ENCODE data around the gene NXPE3.

DNA sequence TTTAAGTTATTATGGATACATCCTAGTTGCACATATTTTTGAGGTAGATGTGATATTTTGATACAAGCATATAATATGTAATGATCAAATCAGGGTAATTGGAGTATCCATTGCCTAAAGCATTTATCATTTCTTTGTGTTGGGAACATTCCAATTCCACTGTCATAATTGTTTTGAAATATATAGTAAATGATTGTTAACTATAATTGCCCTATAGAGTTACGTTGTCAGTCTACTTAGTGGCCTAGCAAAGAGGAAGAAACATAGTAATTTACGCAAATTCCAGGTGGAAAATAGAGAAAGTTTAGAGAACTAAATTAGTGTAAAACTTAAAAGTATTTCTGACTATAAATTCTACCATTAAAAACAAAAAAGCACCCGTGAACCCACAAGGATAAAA, 24.9 kb downstream of the NXPE3 start:
- TF ChIP-seq, protein P1, sequence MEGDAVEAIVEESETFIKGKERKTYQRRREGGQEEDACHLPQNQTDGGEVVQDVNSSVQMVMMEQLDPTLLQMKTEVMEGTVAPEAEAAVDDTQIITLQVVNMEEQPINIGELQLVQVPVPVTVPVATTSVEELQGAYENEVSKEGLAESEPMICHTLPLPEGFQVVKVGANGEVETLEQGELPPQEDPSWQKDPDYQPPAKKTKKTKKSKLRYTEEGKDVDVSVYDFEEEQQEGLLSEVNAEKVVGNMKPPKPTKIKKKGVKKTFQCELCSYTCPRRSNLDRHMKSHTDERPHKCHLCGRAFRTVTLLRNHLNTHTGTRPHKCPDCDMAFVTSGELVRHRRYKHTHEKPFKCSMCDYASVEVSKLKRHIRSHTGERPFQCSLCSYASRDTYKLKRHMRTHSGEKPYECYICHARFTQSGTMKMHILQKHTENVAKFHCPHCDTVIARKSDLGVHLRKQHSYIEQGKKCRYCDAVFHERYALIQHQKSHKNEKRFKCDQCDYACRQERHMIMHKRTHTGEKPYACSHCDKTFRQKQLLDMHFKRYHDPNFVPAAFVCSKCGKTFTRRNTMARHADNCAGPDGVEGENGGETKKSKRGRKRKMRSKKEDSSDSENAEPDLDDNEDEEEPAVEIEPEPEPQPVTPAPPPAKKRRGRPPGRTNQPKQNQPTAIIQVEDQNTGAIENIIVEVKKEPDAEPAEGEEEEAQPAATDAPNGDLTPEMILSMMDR (conservative IDR thresholded peaks at IDR 0.05) = no peak
- TF ChIP-seq EZH2 (IDR thresholded peaks at IDR 0.05; ENCODE audit: low read depth) = no peak
